AG04450 (cell line): ENCODE data around the gene ERBB3. TPM values are rescaled to one million over a fixed set of nuclear protein-coding genes. Genes with fewer than 3 reads are reported as not detected.

Source experiments
- CTCF ChIA-PET: fragments of 300-600, 350-600 bp; formaldehyde crosslinking; extraction: SDS; loops from one replicate; lab custom pipeline; 2022; ENCODE audit warnings: antibody characterized with exemption, inconsistent platforms; lab: Charles Lee
- POLR2A ChIA-PET: fragments of 350-600 bp; formaldehyde crosslinking; extraction: SDS; loops from one replicate; lab custom pipeline; 2021; ENCODE audit warnings: antibody characterized with exemption, inconsistent platforms; lab: Yijun Ruan, JAX
- DNase-seq: peaks from one replicate; pipeline ENCODE4 v3.0.0-alpha.2; 2011; ENCODE audit warnings: low read depth, low spot score
- H3K27ac ChIP-seq: one replicate; pipeline ENCODE4 v1.5.1; 2012; ENCODE audit warnings: low read depth, low read length, control low read depth
- H3K27me3 ChIP-seq: one replicate; pipeline ENCODE4 v1.6.0; 2012; ENCODE audit warnings: low read length; ENCODE audit not compliant: control insufficient read depth, insufficient read depth
- H3K4me3 ChIP-seq: 2 replicates; pipeline ENCODE4 v1.5.1; 2011; ENCODE audit warnings: mild to moderate bottlenecking, low read depth, low read length, control low read depth
- H3K9me3 ChIP-seq: 2 replicates; pipeline ENCODE4 v1.5.1; 2012; ENCODE audit warnings: low read length; ENCODE audit not compliant: control insufficient read depth, insufficient read depth
- CTCF ChIP-seq: IDR thresholded peaks from 2 replicates; pipeline ENCODE4 v1.5.1; 2011; ENCODE audit warnings: low read depth, low read length, control low read depth, inconsistent platforms
- polyA plus RNA-seq: library from polyadenylated mRNA; depleted of rRNA; stranded (reverse); fragments of >200 nt; gene quantifications from 2 replicates; pipeline ENCODE4 v1.2.3, GENCODE V29; 2011

The ERBB3 gene
- polyA plus RNA-seq, 1 experiment, result 1.7 TPM

GRCh38 chr12:56103066-56103711, 23.2 kb downstream of the ERBB3 start:
- H3K27me3 ChIP-seq, result peaks cover 4% of the 10 kb centered on the region
- H3K4me3 ChIP-seq, result peak overlapping the region; percentile 92
- no peak overlapping the region for H3K27ac ChIP-seq
- H3K9me3 ChIP-seq, result peaks cover 6% of the 10 kb centered on the region; the same call in 1 of the 2 replicates
- no peak for DNase-seq
- POLR2A ChIA-PET, result interaction anchor here (3.3 kb wide), 1 partner anchor 14 kb away, joined by 42 read pairs; the partner anchor contains the start of genes RPL41 and ZC3H10
- CTCF ChIA-PET, result interaction anchor here (1.0 to 2.2 kb wide), 6 partner anchors 16 to 365 kb away, joined by 4 to 12 read pairs (median 6); partner anchors contain the start of gene ZC3H10
- TF ChIP-seq CTCF, result no peak

- DNase-seq, result no peak
- TF ChIP-seq CTCF, result no peak
- peak overlapping the region; percentile 92 for H3K4me3 ChIP-seq
- CTCF ChIA-PET, result interaction anchor here (0.5 to 2.2 kb wide), 7 partner anchors 15 to 1540 kb away, joined by 3 to 12 read pairs (median 4); partner anchors contain the start of gene ZC3H10
- POLR2A ChIA-PET, result interaction anchor here (0.6 to 3.3 kb wide), 23 partner anchors 9 to 374 kb away, joined by 3 to 42 read pairs (median 4); partner anchors contain the start of genes ERBB3, ESYT1, IKZF4 and RAB5B
- peaks cover 6% of the 10 kb centered on the region; the same call in 1 of the 2 replicates for H3K9me3 ChIP-seq
- peak overlapping the region; percentile 21 for H3K27ac ChIP-seq
- H3K27me3 ChIP-seq, result peaks cover 4% of the 10 kb centered on the region
Measured at GRCh38 chr12:56103823-56104108, 23.8 kb downstream of the ERBB3 start.

GRCh38 chr12:56104109-56104814, 24.3 kb downstream of the ERBB3 start, which contains the start of gene PA2G4:
Gene PA2G4, plus strand, starts transcription at chr12:56104559. Its CDS starts 179 bp downstream, at chr12:56104738.
- POLR2A ChIA-PET, result interaction anchor here (0.5 to 3.3 kb wide), 27 partner anchors 9 to 374 kb away, joined by 3 to 42 read pairs (median 4); partner anchors contain the start of genes ERBB3, ESYT1, IKZF4 and RAB5B
- CTCF ChIA-PET, result interaction anchor here (0.5 to 2.2 kb wide), 7 partner anchors 15 to 1540 kb away, joined by 3 to 12 read pairs (median 4); partner anchors contain the start of gene ZC3H10
- peak; percentile 97 for DNase-seq
- Histone ChIP-seq H3K27me3 (no peaks in the 10 kb centered on the region), H3K9me3 (peaks cover 6% of the 10 kb centered on the region; the same call in 1 of the 2 replicates), H3K4me3 (peak within 1 kb of the TSS; percentile 92), H3K27ac (peak within 1 kb of the TSS; percentile 21)
- TF ChIP-seq CTCF, result no peak

GRCh38 chr12:56104815-56105608, 25.0 kb downstream of the ERBB3 start:
- H3K27ac ChIP-seq, result peak overlapping the region; percentile 21
- peaks cover 6% of the 10 kb centered on the region; the same call in 1 of the 2 replicates for H3K9me3 ChIP-seq
- DNase-seq, result no peak
- peak overlapping the region; percentile 92 for H3K4me3 ChIP-seq
- ChIA-PET POLR2A (interaction anchor here (0.9 to 3.3 kb wide), 14 partner anchors 10 to 255 kb away, joined by 3 to 42 read pairs (median 4); partner anchors contain the start of genes ERBB3, ESYT1, IKZF4 and RAB5B), CTCF (interaction anchor here (0.8 to 2.2 kb wide), 5 partner anchors 14 to 109 kb away, joined by 3 to 12 read pairs (median 4); partner anchors contain the start of gene ZC3H10)
- H3K27me3 ChIP-seq, result no peaks in the 10 kb centered on the region
- no peak for TF ChIP-seq CTCF
